HepG2 (cell line): ENCODE measurements around the gene CD19. TPM values are rescaled to one million over a fixed set of nuclear protein-coding genes. Genes with fewer than 3 reads are reported as not detected.

Experiments used
- PCBP1 ChIP-seq: fragments of 200-400 bp; formaldehyde crosslinking; IDR thresholded peaks from 2 replicates; pipeline ENCODE4 v1.6.1; 2017; ENCODE audit warnings: mild to moderate bottlenecking, low read depth, low read length, borderline replicate concordance
- polyA plus RNA-seq, 8 experiments: library from polyadenylated mRNA; depleted of rRNA in 3 of 8; stranded (reverse) in 7 of 8; unstranded in 1 of 8; fragments of >200 nt; fragmentation: Illumina TruSeq in 4 of 8; extraction: Trizol in 4 of 8; gene quantifications; 2 replicates each; pipeline versions ENCODE4 v1.2.1 to v1.2.3, GENCODE V29; 2011 to 2016; ENCODE audit warnings: low read depth in 4 of 8, missing spikeins in 1 of 8, mixed read lengths in 1 of 8; ENCODE audit not compliant: insufficient read depth in 1 of 8
- total RNA-seq, 5 experiments: library from RNA; depleted of rRNA; stranded (reverse); fragments of >200 nt; fragmentation: Illumina TruSeq; extraction: Trizol; gene quantifications; 2 replicates each; pipeline ENCODE4 v1.2.3, GENCODE V29; 2016; ENCODE audit warnings: low read depth in 1 of 5
- TF ChIP-seq, protein P1 (sequence below): sonication (generic); formaldehyde crosslinking; IDR thresholded peaks from 2 replicates; pipeline ENCODE4 v1.5.1; 2020; ENCODE audit warnings: mild to moderate bottlenecking, missing genetic modification reagents, moderate library complexity
- TF ChIP-seq, protein P2 (sequence below): sonication (generic); formaldehyde crosslinking; IDR thresholded peaks from 2 replicates; pipeline ENCODE4 v1.4.0; 2020; ENCODE audit warnings: missing genetic modification reagents

The CD19 gene
- total and polyA plus RNA-seq, 2 of the 13 experiments (the other 11 are each of a cell fraction or from before 2014, with no cell fraction given) = 0.55 to 1.1 TPM

DNA sequence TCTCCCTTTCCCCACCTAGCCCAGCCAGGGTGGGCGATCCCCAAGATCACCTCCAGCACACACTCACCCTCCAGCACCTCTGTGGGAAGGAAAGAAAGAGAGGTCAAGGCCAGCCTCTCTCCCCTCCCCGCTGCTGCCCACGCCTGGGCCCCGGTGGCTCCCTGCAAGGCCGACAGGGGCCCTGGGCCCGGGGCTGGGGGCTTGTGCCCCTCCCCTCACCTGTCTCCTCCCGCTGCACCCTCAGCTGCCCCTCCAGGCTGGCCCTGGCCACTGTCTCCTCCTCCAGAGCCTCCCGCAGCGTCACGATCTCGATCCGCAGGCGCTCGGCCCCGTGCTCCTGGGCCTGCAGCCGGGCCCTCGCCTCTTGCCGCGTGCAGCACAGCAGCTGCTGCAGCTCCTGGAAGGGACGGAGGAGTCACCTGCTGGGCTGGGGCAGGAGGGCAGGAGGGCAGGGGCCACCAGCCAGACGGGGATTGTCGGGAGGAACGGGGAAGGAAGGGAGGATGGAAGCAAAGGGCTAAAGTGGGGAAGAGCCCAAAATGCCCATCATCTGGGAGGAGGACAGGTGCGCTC is 25.9 kb upstream of the CD19 start (continued):
- TF ChIP-seq, protein P1, sequence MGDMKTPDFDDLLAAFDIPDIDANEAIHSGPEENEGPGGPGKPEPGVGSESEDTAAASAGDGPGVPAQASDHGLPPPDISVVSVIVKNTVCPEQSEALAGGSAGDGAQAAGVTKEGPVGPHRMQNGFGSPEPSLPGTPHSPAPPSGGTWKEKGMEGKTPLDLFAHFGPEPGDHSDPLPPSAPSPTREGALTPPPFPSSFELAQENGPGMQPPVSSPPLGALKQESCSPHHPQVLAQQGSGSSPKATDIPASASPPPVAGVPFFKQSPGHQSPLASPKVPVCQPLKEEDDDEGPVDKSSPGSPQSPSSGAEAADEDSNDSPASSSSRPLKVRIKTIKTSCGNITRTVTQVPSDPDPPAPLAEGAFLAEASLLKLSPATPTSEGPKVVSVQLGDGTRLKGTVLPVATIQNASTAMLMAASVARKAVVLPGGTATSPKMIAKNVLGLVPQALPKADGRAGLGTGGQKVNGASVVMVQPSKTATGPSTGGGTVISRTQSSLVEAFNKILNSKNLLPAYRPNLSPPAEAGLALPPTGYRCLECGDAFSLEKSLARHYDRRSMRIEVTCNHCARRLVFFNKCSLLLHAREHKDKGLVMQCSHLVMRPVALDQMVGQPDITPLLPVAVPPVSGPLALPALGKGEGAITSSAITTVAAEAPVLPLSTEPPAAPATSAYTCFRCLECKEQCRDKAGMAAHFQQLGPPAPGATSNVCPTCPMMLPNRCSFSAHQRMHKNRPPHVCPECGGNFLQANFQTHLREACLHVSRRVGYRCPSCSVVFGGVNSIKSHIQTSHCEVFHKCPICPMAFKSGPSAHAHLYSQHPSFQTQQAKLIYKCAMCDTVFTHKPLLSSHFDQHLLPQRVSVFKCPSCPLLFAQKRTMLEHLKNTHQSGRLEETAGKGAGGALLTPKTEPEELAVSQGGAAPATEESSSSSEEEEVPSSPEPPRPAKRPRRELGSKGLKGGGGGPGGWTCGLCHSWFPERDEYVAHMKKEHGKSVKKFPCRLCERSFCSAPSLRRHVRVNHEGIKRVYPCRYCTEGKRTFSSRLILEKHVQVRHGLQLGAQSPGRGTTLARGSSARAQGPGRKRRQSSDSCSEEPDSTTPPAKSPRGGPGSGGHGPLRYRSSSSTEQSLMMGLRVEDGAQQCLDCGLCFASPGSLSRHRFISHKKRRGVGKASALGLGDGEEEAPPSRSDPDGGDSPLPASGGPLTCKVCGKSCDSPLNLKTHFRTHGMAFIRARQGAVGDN (CRISPR knock-in tag) = peak; percentile 45; the same call in 1 of the 2 replicates
- TF ChIP-seq, protein P2, sequence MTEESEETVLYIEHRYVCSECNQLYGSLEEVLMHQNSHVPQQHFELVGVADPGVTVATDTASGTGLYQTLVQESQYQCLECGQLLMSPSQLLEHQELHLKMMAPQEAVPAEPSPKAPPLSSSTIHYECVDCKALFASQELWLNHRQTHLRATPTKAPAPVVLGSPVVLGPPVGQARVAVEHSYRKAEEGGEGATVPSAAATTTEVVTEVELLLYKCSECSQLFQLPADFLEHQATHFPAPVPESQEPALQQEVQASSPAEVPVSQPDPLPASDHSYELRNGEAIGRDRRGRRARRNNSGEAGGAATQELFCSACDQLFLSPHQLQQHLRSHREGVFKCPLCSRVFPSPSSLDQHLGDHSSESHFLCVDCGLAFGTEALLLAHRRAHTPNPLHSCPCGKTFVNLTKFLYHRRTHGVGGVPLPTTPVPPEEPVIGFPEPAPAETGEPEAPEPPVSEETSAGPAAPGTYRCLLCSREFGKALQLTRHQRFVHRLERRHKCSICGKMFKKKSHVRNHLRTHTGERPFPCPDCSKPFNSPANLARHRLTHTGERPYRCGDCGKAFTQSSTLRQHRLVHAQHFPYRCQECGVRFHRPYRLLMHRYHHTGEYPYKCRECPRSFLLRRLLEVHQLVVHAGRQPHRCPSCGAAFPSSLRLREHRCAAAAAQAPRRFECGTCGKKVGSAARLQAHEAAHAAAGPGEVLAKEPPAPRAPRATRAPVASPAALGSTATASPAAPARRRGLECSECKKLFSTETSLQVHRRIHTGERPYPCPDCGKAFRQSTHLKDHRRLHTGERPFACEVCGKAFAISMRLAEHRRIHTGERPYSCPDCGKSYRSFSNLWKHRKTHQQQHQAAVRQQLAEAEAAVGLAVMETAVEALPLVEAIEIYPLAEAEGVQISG = no peak
- TF ChIP-seq PCBP1 = 0 out of 2 replicates have a peak, but pooled peaks have one; percentile 30
